ENCODE measurements around the gene ITPKB.
A peak's percentile ranks its signal among the peaks of the same experiment; 100 is the strongest.

ITPKB gene

GRCh38 chr1:226610671-226611070, 128.4 kb downstream of the ITPKB start:
- no peaks in the 10 kb centered on the region for H3K9me3 ChIP-seq
- H3K4me1 ChIP-seq = no peaks in the 10 kb centered on the region
- H3K36me3 ChIP-seq = no peaks in the 10 kb centered on the region
- no peak for DNase-seq
- no peaks in the 10 kb centered on the region for H3K27me3 ChIP-seq
- TF ChIP-seq CTCF (IDR thresholded peaks at IDR 0.05; ENCODE audit: low read depth, low read length) = no peak
- H3K4me3 ChIP-seq (ENCODE audit: low read depth, low read length) = no peak overlapping the region

- Histone ChIP-seq H3K27me3 (no peaks in the 10 kb centered on the region), H3K9me3 (no peaks in the 10 kb centered on the region), H3K36me3 (no peaks in the 10 kb centered on the region), H3K4me3 (ENCODE audit: low read depth, low read length) (no peak overlapping the region), H3K4me1 (no peaks in the 10 kb centered on the region)
- TF ChIP-seq CTCF (IDR thresholded peaks at IDR 0.05; ENCODE audit: low read depth, low read length) = no peak
- DNase-seq = no peak
Measured at GRCh38 chr1:226609836-226610455, 129.1 kb downstream of the ITPKB start.

- peak; percentile 85 for DNase-seq
- Histone ChIP-seq H3K36me3 (no peaks in the 10 kb centered on the region), H3K27me3 (no peaks in the 10 kb centered on the region), H3K4me3 (ENCODE audit: low read depth, low read length) (no peak overlapping the region), H3K9me3 (no peaks in the 10 kb centered on the region; the same call in 1 of the 2 replicates), H3K4me1 (no peaks in the 10 kb centered on the region)
- peak; percentile 93 for TF ChIP-seq CTCF (IDR thresholded peaks at IDR 0.05; ENCODE audit: low read depth, low read length)
Measured at GRCh38 chr1:226608699-226609505, 130.2 kb downstream of the ITPKB start.

GRCh38 chr1:226607821-226608220, 131.3 kb downstream of the ITPKB start:
- Histone ChIP-seq H3K36me3 (no peaks in the 10 kb centered on the region), H3K4me1 (no peaks in the 10 kb centered on the region), H3K27me3 (no peaks in the 10 kb centered on the region), H3K4me3 (ENCODE audit: low read depth, low read length) (no peak overlapping the region), H3K9me3 (no peaks in the 10 kb centered on the region; the same call in 1 of the 2 replicates)
- TF ChIP-seq CTCF (IDR thresholded peaks at IDR 0.05; ENCODE audit: low read depth, low read length) = no peak
- DNase-seq = no peak

- no peak for TF ChIP-seq CTCF (IDR thresholded peaks at IDR 0.05; ENCODE audit: low read depth, low read length)
- Histone ChIP-seq H3K4me3 (ENCODE audit: low read depth, low read length) (no peak overlapping the region), H3K36me3 (no peaks in the 10 kb centered on the region), H3K4me1 (no peaks in the 10 kb centered on the region), H3K9me3 (no peaks in the 10 kb centered on the region; the same call in 1 of the 2 replicates), H3K27me3 (no peaks in the 10 kb centered on the region)
- no peak for DNase-seq
Measured at GRCh38 chr1:226607268-226607660, 131.8 kb downstream of the ITPKB start.

Measured in BE2C (cell line).